Ishikawa (cell line): Measurements from ENCODE around the gene CGRRF1.

Source experiments
- CEBPB ChIP-seq: IDR thresholded peaks from 2 replicates; pipeline ENCODE4 v1.6.1; 2012
- CREB1 ChIP-seq: IDR thresholded peaks from 2 replicates; pipeline ENCODE4 v1.6.1; 2012; ENCODE audit warnings: low read depth
- EGR1 ChIP-seq: IDR thresholded peaks from 2 replicates; pipeline ENCODE4 v1.6.1; 2012
- EP300 ChIP-seq: IDR thresholded peaks from 2 replicates; pipeline ENCODE4 v1.6.1; 2012; ENCODE audit warnings: borderline replicate concordance
- FOXM1 ChIP-seq: IDR thresholded peaks from 2 replicates; pipeline ENCODE4 v1.6.1; 2012; ENCODE audit warnings: low read depth, borderline replicate concordance
- MAX ChIP-seq: IDR thresholded peaks from 2 replicates; pipeline ENCODE4 v1.6.1; 2012
- NFIC ChIP-seq: IDR thresholded peaks from 2 replicates; pipeline ENCODE4 v1.6.1; 2012
- RAD21 ChIP-seq: IDR thresholded peaks from 2 replicates; pipeline ENCODE4 v1.6.1; 2012; ENCODE audit warnings: low read depth
- REST ChIP-seq: IDR thresholded peaks from 2 replicates; pipeline ENCODE4 v1.6.1; 2012; ENCODE audit warnings: low read depth, mild to moderate bottlenecking
- TAF1 ChIP-seq: IDR thresholded peaks from 2 replicates; pipeline ENCODE4 v1.6.1; 2012; ENCODE audit warnings: low read depth, mild to moderate bottlenecking
- TCF12 ChIP-seq: IDR thresholded peaks from 2 replicates; pipeline ENCODE4 v1.6.1; 2012; ENCODE audit warnings: low read depth
- TEAD4 ChIP-seq: IDR thresholded peaks from 2 replicates; pipeline ENCODE4 v1.6.1; 2012
- USF1 ChIP-seq: IDR thresholded peaks from 2 replicates; pipeline ENCODE4 v1.6.1; 2012
- YY1 ChIP-seq: IDR thresholded peaks from 2 replicates; pipeline ENCODE4 v1.6.1; 2012; ENCODE audit warnings: low read depth
- ZBTB7A ChIP-seq: IDR thresholded peaks from 2 replicates; pipeline ENCODE4 v1.6.1; 2012; ENCODE audit warnings: low read depth

The CGRRF1 gene

GRCh38 chr14:54475911-54476310, 33.8 kb upstream of the CGRRF1 start:
- TF ChIP-seq TCF12 (no peak), FOXM1 (no peak), CEBPB (no peak), YY1 (no peak), RAD21 (no peak), CREB1 (no peak), EGR1 (no peak), NFIC (no peak), ZBTB7A (no peak), USF1 (no peak)

GRCh38 chr14:54478636-54479215, 31.0 kb upstream of the CGRRF1 start:
- TF ChIP-seq TEAD4 (no peak), NFIC (no peak), USF1 (no peak), TAF1 (no peak), CEBPB (no peak), FOXM1 (no peak), ZBTB7A (no peak)

- no peak for TF ChIP-seq ZBTB7A
- TF ChIP-seq NFIC, result no peak
- TF ChIP-seq RAD21, result no peak
These were observed 28.7 kb upstream of the CGRRF1 start for GRCh38 chr14:54480830-54481562.

- TF ChIP-seq TAF1, result no peak
- no peak for TF ChIP-seq EP300
- TF ChIP-seq REST, result no peak
- no peak for TF ChIP-seq CEBPB
- no peak for TF ChIP-seq USF1
- no peak for TF ChIP-seq NFIC
- no peak for TF ChIP-seq EGR1
These were observed 28.0 kb upstream of the CGRRF1 start for GRCh38 chr14:54481695-54482094.

- no peak for TF ChIP-seq TCF12
- TF ChIP-seq NFIC, result no peak
- no peak for TF ChIP-seq REST
- TF ChIP-seq EGR1, result no peak
- TF ChIP-seq FOXM1, result no peak
These were observed 26.5 kb upstream of the CGRRF1 start for GRCh38 chr14:54483073-54483745.

- TF ChIP-seq FOXM1 (no peak), USF1 (no peak), TEAD4 (no peak), EGR1 (no peak), REST (no peak), MAX (no peak), RAD21 (no peak), NFIC (no peak), CREB1 (no peak), CEBPB (no peak), EP300 (no peak), ZBTB7A (no peak), YY1 (no peak), TAF1 (no peak)
These were observed 25.9 kb upstream of the CGRRF1 start for GRCh38 chr14:54483846-54484245.
